HG03097 (cell line): ENCODE results near the gene ADGRL1.

ENCODE experiments used
- ATAC-seq: cut with Tn5 transposase; IDR thresholded peaks from one replicate; pipeline ENCODE4 v1.9.1; 2021; ENCODE audit not compliant: unreplicated experiment, low FRiP score

The ADGRL1 gene

DNA sequence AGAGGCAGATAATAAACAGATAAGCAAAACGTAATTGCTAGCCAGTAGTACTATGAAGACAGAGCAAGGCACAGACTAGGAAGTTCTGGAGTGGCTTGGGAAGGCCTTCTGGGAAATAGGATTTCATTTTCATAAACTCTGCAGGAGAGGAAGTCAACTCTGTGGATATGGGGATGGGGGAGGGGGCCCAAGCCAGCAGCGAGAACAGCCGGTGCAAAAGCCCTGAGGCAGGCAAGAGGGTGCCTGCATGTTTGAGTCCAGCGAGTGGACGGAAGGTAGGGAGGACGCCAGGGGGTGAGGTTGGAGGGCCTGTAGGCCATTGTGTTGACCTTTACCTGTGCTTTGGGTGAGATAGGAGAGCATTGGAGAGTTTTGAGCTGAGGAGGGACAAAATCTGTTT, 60.6 kb downstream of the ADGRL1 start:
- no peak for ATAC-seq

GRCh38 chr19:14142262-14143190, 63.4 kb downstream of the ADGRL1 start:
- ATAC-seq = no peak

GRCh38 chr19:14141041-14141440, 64.9 kb downstream of the ADGRL1 start:
- no peak for ATAC-seq

DNA sequence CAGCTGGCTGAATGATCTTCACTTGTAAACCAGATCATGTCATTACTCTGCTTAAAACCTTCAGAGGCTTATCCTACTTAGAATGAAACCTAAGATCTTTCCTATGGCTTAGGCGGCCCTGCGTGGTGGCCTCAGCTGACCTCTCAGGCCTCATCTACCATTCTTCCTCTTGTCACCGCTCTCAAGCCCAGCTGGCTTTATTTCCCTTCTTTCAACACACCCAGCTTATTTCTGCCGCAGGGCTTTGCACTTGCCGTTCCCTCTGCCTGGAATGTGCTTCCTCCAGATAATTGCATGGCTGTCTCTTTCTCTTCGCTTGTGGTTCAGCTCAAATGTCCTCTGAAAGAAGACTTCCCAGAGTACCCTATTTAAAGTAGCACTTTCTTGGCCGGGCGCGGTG, 66.0 kb downstream of the ADGRL1 start:
- ATAC-seq = no peak

- no peak for ATAC-seq
These were observed 67.2 kb downstream of the ADGRL1 start for GRCh38 chr19:14138576-14139265.

DNA sequence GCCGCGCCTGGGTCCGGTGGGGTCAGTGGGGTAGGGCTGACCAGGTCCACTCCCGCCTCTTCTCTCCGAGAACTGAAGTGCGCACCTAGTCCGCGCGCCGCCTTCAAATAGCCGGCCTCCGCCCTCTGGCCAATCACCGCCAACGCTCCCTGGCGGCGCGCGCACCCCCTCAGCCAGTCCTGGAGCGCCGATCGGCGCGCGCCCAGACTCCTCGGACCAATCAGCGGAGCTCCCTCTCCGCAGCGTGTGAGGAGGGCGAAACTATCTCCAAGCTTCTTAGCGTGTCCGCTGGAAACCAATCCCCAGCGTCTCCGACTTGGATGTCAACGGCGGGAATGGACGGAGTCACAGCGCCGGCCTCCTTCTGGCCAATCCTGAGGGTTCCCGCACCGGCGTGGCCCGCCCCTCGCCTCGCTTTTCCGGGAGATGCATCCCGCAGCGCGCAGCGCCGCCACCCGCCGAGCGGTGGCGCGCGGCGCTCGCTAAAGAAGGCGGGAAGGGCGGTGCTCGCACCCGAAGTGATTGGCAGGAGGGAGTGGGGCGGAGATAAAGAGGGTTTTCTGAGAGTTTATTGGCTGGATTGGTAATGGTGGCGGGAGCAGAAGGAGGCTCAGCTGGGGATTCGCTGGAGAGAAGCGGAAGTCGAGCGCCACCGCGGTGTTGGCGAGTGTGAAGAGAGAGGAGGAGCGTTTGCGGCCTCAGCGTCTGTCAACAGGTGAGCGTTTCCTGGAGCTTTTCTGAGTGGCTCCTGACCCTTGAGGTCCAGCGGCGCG, 69.3 kb downstream of the ADGRL1 start, which contains the start of gene ASF1B:
Gene ASF1B, minus strand, starts transcription at position 81 of the 773 bp plus-strand sequence. CDS start 133 bp downstream, outside the sequence.
- ATAC-seq = peak; percentile 81

DNA sequence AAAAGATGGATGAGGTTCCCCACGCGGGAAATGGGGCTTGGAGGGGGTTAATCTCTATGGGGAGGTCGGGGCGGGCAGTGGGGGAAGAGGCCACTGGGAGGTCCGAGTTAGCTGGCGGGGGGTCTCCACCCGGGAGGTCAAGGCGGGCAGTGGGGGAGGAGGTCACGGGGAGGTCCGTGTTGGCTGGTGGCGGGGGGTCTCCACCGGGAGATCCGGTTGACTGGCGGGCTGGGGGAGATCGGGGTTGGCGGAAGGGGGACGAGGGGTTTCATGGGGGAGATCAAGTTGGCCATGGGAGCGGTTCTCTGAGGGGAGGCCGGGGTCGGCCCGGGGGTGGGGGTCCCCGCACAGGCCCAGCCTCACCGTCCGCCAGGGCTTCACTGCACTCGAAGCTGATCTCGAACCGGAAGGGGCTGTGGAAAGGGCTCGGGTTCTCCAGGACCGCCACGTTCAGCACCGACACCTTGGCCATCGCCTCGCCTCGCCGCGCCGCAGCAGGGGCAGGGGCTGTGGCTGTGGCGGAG, 69.9 kb downstream of the ADGRL1 start:
- ATAC-seq = no peak

GRCh38 chr19:14135355-14135754, 70.6 kb downstream of the ADGRL1 start:
- no peak for ATAC-seq

- ATAC-seq = no peak
These were observed 78.0 kb downstream of the ADGRL1 start for GRCh38 chr19:14127929-14128509.

DNA sequence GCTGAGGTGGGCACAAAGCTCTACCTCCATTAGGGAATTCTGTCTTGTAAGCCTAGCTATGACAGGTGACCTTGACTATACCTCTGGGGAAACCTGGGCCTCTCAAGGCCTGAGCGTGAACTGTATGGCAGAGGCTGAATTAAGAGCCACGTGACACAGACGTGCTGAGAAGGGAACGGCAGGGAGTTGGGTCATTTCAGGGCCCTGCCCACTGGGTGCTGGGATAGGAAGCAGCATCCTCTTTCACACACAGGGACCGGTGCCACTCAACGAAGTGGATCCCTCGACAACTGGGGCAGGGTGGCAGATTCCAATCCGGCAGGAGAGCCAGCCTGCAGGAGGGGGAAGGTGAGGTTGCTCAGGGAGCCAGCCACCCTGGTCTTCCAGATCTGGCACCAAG, 78.8 kb downstream of the ADGRL1 start:
- ATAC-seq = no peak

- no peak for ATAC-seq
These were observed 83.0 kb downstream of the ADGRL1 start for GRCh38 chr19:14122924-14123323.

DNA sequence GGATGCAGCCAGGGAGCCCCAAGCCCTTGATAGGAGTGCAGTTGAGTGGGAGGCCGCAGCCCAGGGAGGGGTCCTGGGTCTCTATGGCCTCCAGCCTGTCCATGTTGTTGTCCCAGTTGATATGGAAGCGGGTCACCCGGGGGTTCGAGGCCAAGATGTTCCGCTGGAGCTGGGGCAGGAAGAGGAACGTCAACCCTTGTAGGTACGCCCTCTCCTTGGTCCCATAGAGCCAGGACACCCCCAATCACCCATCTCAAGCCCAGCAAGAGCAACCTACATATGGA, 85.5 kb downstream of the ADGRL1 start:
- ATAC-seq = no peak

DNA sequence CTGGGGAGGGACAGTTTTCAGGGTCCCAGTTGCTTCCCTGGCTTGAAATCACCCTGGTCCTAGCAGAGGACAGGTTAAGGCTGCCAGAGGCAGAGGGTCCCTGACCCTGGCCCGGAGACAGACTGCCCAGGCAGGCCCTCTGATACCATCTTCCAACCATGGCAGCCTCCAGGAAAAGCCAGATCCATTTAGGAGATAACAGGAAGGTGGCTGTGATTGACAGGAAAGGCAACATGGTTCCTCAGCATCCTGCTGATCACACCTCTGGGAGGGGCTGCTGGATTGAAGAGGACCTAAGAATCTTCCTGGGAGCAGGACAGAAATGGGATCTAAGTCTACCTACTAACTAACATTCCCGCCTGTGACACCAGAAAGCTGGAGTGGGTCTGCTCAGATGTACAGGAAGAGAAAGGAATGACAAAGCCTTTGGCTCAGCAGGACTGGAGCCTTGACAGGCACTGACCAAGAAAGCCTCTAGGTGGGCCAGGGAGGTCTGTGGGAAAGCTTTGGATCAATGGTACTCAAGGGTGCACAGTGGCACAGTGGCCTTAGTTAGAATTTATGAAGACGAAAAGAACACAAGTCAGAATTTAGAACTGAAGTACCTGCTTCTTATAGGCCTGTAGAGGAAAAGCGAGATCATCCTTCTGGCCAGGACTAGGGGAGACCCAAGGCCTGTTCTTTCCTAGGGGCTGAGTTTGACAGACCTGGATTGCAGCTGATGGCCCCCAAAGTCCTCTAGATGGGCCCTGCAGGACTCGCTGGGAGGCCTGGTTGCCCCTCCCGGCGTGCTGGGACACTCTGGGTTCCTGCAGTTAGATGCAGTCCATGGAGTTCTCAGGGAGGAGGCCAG, 86.1 kb downstream of the ADGRL1 start:
- no peak for ATAC-seq

- ATAC-seq = no peak
These were observed 86.8 kb downstream of the ADGRL1 start for GRCh38 chr19:14119146-14119545.

DNA sequence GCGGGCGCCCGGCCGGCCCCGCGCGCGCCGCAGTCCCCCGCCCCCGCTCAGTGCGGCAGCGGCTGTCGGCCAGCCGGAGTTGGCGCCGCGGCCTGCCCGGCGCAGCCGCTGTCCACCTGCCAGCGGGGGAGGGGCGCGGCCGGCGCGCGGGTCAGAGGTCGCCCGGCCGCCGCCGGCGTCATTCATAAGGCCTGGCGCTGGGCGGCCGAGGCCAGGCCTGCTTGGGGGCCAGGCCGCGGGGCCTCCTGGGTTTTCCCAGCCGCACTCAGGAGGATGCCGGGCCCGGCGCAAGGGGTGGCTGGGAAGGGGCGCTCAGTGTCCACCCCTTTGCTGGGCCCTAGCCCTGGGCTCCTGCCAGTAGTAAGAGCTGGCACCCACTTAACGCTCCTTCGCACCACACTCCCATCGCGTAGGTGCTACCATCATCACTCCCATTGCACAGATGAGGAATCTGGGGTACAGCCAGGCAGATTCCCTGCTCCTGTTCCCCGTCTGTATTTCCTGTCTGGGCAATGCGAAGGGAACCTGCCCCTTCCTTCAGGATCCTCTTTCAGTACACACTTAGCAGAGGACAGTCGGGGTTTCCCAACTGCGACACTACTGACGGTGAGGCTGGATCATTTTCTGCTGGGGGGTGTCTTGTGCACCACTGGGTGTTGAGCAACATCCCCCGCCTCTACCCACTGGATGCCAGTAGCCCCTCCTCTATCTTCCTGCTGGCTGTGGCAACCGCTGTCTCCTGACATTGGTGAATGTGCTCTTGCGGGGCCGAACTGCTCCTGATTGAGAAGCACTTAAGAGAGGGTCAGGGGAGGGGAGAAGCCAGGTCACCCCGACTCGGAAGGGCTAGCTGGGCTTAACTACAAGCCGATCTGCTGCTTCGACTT, 87.6 kb downstream of the ADGRL1 start:
- no peak for ATAC-seq

- ATAC-seq = peak; percentile 79
These were observed 88.3 kb downstream of the ADGRL1 start, which contains the start of gene PRKACA for GRCh38 chr19:14117668-14118164. Gene PRKACA (minus strand): TSS chr19:14117762. CDS start chr19:14117547, 215 bp downstream.

DNA sequence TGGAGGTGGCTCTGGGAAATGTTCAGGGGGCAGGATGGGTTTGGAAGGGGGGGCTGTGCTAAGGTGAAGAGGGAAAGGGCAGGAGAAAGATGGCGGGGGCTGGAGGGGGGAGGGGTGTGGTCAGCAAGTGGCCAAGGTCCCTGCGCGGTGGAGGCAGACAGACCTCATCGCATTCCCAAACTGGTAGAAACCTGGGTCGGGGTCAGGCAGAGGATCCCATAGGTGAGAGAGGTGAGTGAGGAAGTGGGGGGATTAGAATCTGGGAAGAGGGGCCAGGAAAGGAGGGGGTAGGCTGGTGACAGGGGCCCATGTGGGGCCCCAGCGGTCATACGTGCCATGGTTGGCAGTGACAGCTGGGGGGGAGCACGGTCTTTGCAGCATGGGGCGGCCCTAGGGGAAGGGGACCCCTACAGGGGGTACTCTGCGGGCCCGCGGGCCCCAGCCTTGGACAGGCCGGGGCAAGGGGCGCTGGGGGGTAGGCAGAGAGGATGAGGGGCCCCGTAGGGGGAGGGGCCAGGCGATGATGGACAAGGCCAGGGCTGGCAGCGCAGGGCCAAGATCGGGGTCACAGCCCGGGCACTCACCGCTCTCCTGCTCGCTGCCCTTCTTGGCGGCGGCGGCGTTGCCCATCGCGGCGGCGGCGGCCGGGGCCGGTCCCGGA, 88.9 kb downstream of the ADGRL1 start:
- ATAC-seq = peak; percentile 3

GRCh38 chr19:14116525-14116917, 89.4 kb downstream of the ADGRL1 start:
- no peak for ATAC-seq
